GM12875 (cell line): Measurements from ENCODE around the gene DAPP1.

Source experiments
- H3K4me3 ChIP-seq: one replicate; pipeline ENCODE4 v1.5.1; 2011; ENCODE audit warnings: low read depth, low read length, control low read depth
- CTCF ChIP-seq: IDR thresholded peaks from 2 replicates; pipeline ENCODE4 v1.5.1; 2011; ENCODE audit warnings: low read depth, mild to moderate bottlenecking, control low read depth, inconsistent platforms, low read length, moderate library complexity, borderline replicate concordance; ENCODE audit not compliant: insufficient read depth

DAPP1 gene

GRCh38 chr4:99811850-99812249 is 4.8 kb upstream of the DAPP1 start:
- TF ChIP-seq CTCF, result peak; percentile 44; the same call in 1 of the 2 replicates
- no peak overlapping the region for H3K4me3 ChIP-seq

GRCh38 chr4:99815597-99816011 is 1.0 kb upstream of the DAPP1 start:
- no peak for TF ChIP-seq CTCF
- no peak overlapping the region for H3K4me3 ChIP-seq

- peak overlapping the region; percentile 92 for H3K4me3 ChIP-seq
- no peak for TF ChIP-seq CTCF
Measured at GRCh38 chr4:99817309-99817890, 773 bp downstream of the DAPP1 start.

- H3K4me3 ChIP-seq, result peak overlapping the region; percentile 92
- no peak for TF ChIP-seq CTCF
Measured at GRCh38 chr4:99818661-99819060, 2.0 kb downstream of the DAPP1 start.

- H3K4me3 ChIP-seq, result no peak overlapping the region
- no peak for TF ChIP-seq CTCF
Measured at GRCh38 chr4:99821918-99822503, 5.4 kb downstream of the DAPP1 start.

GRCh38 chr4:99822734-99823133 is 6.1 kb downstream of the DAPP1 start:
- no peak overlapping the region for H3K4me3 ChIP-seq
- TF ChIP-seq CTCF, result no peak

GRCh38 chr4:99824070-99824599 is 7.5 kb downstream of the DAPP1 start:
- no peak for TF ChIP-seq CTCF
- H3K4me3 ChIP-seq, result no peak overlapping the region
